ENCODE measurements around the gene SORT1.
"Not testable (repeated sequence)": the region's sequence is repeated elsewhere in the genome, so short reads cannot be mapped to it uniquely, and the experiment has no call there.

The SORT1 gene

GRCh38 chr1:109294481-109294880 lies 103.2 kb downstream of the SORT1 start:
- no peak for DNase-seq

- no peak for DNase-seq
Measured at GRCh38 chr1:109293026-109293425, 104.7 kb downstream of the SORT1 start.

GRCh38 chr1:109292364-109292763 lies 105.4 kb downstream of the SORT1 start:
- no peak for DNase-seq

- peak in 1 of 2 donors; percentile 38 for DNase-seq
Measured at GRCh38 chr1:109290998-109291397, 106.7 kb downstream of the SORT1 start.

GRCh38 chr1:109290137-109290536 lies 107.6 kb downstream of the SORT1 start:
- DNase-seq = no peak

- DNase-seq = not testable (repeated sequence)
Measured at GRCh38 chr1:109286762-109287161, 111.0 kb downstream of the SORT1 start.

- DNase-seq = no peak
Measured at GRCh38 chr1:109283748-109284600, 113.7 kb downstream of the SORT1 start.

- peak; percentile 86 to 91 for DNase-seq
Measured at GRCh38 chr1:109282952-109283747, 114.6 kb downstream of the SORT1 start, which contains the start of gene PSRC1. Gene PSRC1 (minus strand): TSS chr1:109283145.

- DNase-seq = no peak
Measured at GRCh38 chr1:109282497-109282951, 115.2 kb downstream of the SORT1 start.

GRCh38 chr1:109281680-109282496 lies 115.8 kb downstream of the SORT1 start:
- DNase-seq = no peak

GRCh38 chr1:109280862-109281261 lies 116.9 kb downstream of the SORT1 start:
- no peak for DNase-seq

GRCh38 chr1:109279615-109280278 lies 118.0 kb downstream of the SORT1 start:
- no peak for DNase-seq

- DNase-seq = peak; percentile 64 to 66
Measured at GRCh38 chr1:109277434-109278204, 120.1 kb downstream of the SORT1 start.

- DNase-seq = no peak
Measured at GRCh38 chr1:109275706-109276345, 121.9 kb downstream of the SORT1 start.

- DNase-seq = no peak
Measured at GRCh38 chr1:109274533-109275476, 122.9 kb downstream of the SORT1 start.

GRCh38 chr1:109273570-109274288 lies 124.0 kb downstream of the SORT1 start:
- DNase-seq = no peak

GRCh38 chr1:109272831-109273547 lies 124.7 kb downstream of the SORT1 start:
- DNase-seq = no peak

Measured in CD4-positive, alpha-beta T cell treated with Interleukin-1 beta for 1 hour (primary cell).